IMR-90 (cell line): ENCODE measurements around the gene SLC35D2. TPM values are rescaled to one million over a fixed set of nuclear protein-coding genes. Genes with fewer than 3 reads are reported as not detected.

Source experiments
- ATAC-seq: fragments of 200-7000 bp; cut with Tn5 transposase; 2 replicates; pipeline ENCODE4 v1.9.1; 2020; ENCODE audit warnings: low read depth, mild to moderate bottlenecking, moderate library complexity
- BruUV-seq: library from RNA; stranded (reverse); fragments of 400-500 nt; replicated peaks from 2 replicates; lab custom pipeline; 2021; lab: Mats Ljungman, UMichigan
- CTCF ChIA-PET: fragments of 300-600 bp; formaldehyde crosslinking; extraction: SDS; loops from one replicate; lab custom pipeline; 2021; ENCODE audit warnings: antibody characterized with exemption; lab: Yijun Ruan, JAX
- POLR2A ChIA-PET: fragments of 300-600 bp; sonication (Branson Sonifier 250); formaldehyde crosslinking; loops from one replicate; lab custom pipeline; 2022; ENCODE audit warnings: antibody characterized with exemption; ENCODE audit not compliant: unreplicated experiment; lab: Charles Lee
- DNase-seq: peaks from one replicate; pipeline ENCODE4 v3.0.0; 2013
- H2AFZ ChIP-seq: replicated peaks from 2 replicates; pipeline ENCODE3; 2013; ENCODE audit warnings: low read length, mild to moderate bottlenecking; ENCODE audit not compliant: poor library complexity
- H2AK5ac ChIP-seq: 2 replicates; pipeline ENCODE4 v1.6.1; 2013; ENCODE audit warnings: low read depth, low read length, inconsistent platforms
- H2AK9ac ChIP-seq: replicated peaks from 2 replicates; pipeline ENCODE3; 2013; ENCODE audit warnings: mild to moderate bottlenecking, low read depth, low read length, moderate library complexity; ENCODE audit not compliant: poor library complexity
- H2BK120ac ChIP-seq: 2 replicates; pipeline ENCODE4 v1.6.1; 2013; ENCODE audit warnings: low read depth, low read length, inconsistent platforms
- H2BK15ac ChIP-seq: 3 replicates; pipeline ENCODE4 v1.6.1; 2013; ENCODE audit warnings: low read depth, low read length, inconsistent platforms
- H2BK20ac ChIP-seq: 2 replicates; pipeline ENCODE4 v1.6.1; 2013; ENCODE audit warnings: low read depth, mild to moderate bottlenecking, inconsistent platforms, low read length, moderate library complexity
- H2BK5ac ChIP-seq: 2 replicates; pipeline ENCODE4 v1.6.1; 2013; ENCODE audit warnings: mild to moderate bottlenecking, low read depth, low read length, inconsistent platforms; ENCODE audit not compliant: poor library complexity, severe bottlenecking
- H3K14ac ChIP-seq: replicated peaks from 2 replicates; pipeline ENCODE4 v1.6.1; 2013; ENCODE audit warnings: low read depth, low read length, inconsistent platforms
- H3K18ac ChIP-seq: 2 replicates; pipeline ENCODE4 v1.6.1; 2013; ENCODE audit warnings: low read depth, low read length, control low read depth
- H3K23ac ChIP-seq: 2 replicates; pipeline ENCODE4 v1.6.1; 2013; ENCODE audit warnings: low read depth, low read length, inconsistent platforms
- H3K27ac ChIP-seq: 2 replicates; pipeline ENCODE4 v1.5.1; 2013; ENCODE audit warnings: mild to moderate bottlenecking, control low read depth, low read length; ENCODE audit not compliant: insufficient read depth
- H3K27me3 ChIP-seq: 2 replicates; pipeline ENCODE4 v1.6.1; 2013; ENCODE audit warnings: low read length; ENCODE audit not compliant: control insufficient read depth, insufficient read depth
- H3K36me3 ChIP-seq: 2 replicates; pipeline ENCODE4 v1.6.1; 2013; ENCODE audit warnings: low read length, mixed read lengths; ENCODE audit not compliant: control insufficient read depth, insufficient read depth
- H3K4ac ChIP-seq: 2 replicates; pipeline ENCODE4 v1.6.1; 2013; ENCODE audit warnings: low read depth, low read length, inconsistent platforms
- H3K4me1 ChIP-seq: 2 replicates; pipeline ENCODE4 v1.6.1; 2013; ENCODE audit warnings: low read length, mixed read lengths; ENCODE audit not compliant: control insufficient read depth, insufficient read depth
- H3K4me2 ChIP-seq: 2 replicates; pipeline ENCODE4 v1.6.1; 2013; ENCODE audit warnings: low read depth, mild to moderate bottlenecking, control low read depth, low read length, moderate library complexity
- H3K4me3 ChIP-seq: 2 replicates; pipeline ENCODE4 v1.5.1; 2013; ENCODE audit warnings: low read depth, mild to moderate bottlenecking, control low read depth, low read length, moderate library complexity; ENCODE audit not compliant: insufficient read depth
- H3K56ac ChIP-seq: 2 replicates; pipeline ENCODE4 v1.6.1; 2013; ENCODE audit warnings: low read length, inconsistent platforms; ENCODE audit not compliant: insufficient read depth; ENCODE audit errors: extremely low read depth
- H3K79me1 ChIP-seq, 2 experiments: 2 replicates each; pipeline ENCODE4 v1.6.1; 2013; ENCODE audit warnings: low read length in 2 of 2, inconsistent platforms in 1 of 2, low read depth in 1 of 2
- H3K9ac ChIP-seq: 2 replicates; pipeline ENCODE4 v1.6.1; 2013; ENCODE audit warnings: low read depth, low read length, control low read depth
- H3K9me1 ChIP-seq: 2 replicates; pipeline ENCODE4 v1.6.1; 2013; ENCODE audit warnings: low read length, inconsistent platforms; ENCODE audit not compliant: insufficient read depth
- H3K9me3 ChIP-seq: 2 replicates; pipeline ENCODE4 v1.6.1; 2013; ENCODE audit warnings: low read length; ENCODE audit not compliant: control insufficient read depth, insufficient read depth
- H4K20me1 ChIP-seq: 2 replicates; pipeline ENCODE4 v1.6.1; 2013; ENCODE audit warnings: low read length, inconsistent platforms; ENCODE audit not compliant: insufficient read depth
- H4K5ac ChIP-seq: 2 replicates; pipeline ENCODE4 v1.6.1; 2013; ENCODE audit warnings: mild to moderate bottlenecking, low read depth, low read length, control low read depth
- H4K8ac ChIP-seq, 2 experiments: 2 replicates each; pipeline ENCODE4 v1.6.1; 2013; ENCODE audit warnings: low read depth in 2 of 2, low read length in 2 of 2, control low read depth in 1 of 2, inconsistent platforms in 1 of 2
- H4K91ac ChIP-seq: 2 replicates; pipeline ENCODE4 v1.6.1; 2013; ENCODE audit warnings: low read depth, low read length, inconsistent platforms; ENCODE audit not compliant: insufficient read depth
- CEBPB ChIP-seq: IDR thresholded peaks from 2 replicates; pipeline ENCODE4 v1.6.1; 2012; ENCODE audit warnings: low read depth, low read length, improper control_type of control experiment
- CHD1 ChIP-seq: IDR thresholded peaks from 2 replicates; pipeline ENCODE4 v1.6.1; 2012; ENCODE audit warnings: low read depth, low read length, improper control_type of control experiment
- CTCF ChIP-seq: conservative IDR thresholded peaks from 2 replicates; pipeline ENCODE4 v1.5.1; 2012; ENCODE audit warnings: mild to moderate bottlenecking, low read depth, low read length, improper control_type of control experiment
- FOS ChIP-seq: fragments of 150-350 bp; IDR thresholded peaks from 2 replicates; pipeline ENCODE4 v1.6.1; 2016; ENCODE audit warnings: low read depth, low read length
- MAZ ChIP-seq: IDR thresholded peaks from 2 replicates; pipeline ENCODE4 v1.6.1; 2012; ENCODE audit warnings: low read depth, mild to moderate bottlenecking, low read length, improper control_type of control experiment, moderate library complexity, borderline replicate concordance
- POLR2A ChIP-seq: IDR thresholded peaks from 2 replicates; pipeline ENCODE4 v1.6.1; 2012; ENCODE audit warnings: mild to moderate bottlenecking, low read depth, low read length
- RCOR1 ChIP-seq: IDR thresholded peaks from 2 replicates; pipeline ENCODE4 v1.6.1; 2012; ENCODE audit warnings: mild to moderate bottlenecking, low read length, improper control_type of control experiment; ENCODE audit not compliant: insufficient replicate concordance
- USF2 ChIP-seq: fragments of 150-350 bp; IDR thresholded peaks from 2 replicates; pipeline ENCODE4 v1.6.1; 2017; ENCODE audit warnings: mild to moderate bottlenecking, antibody characterized with exemption, low read length, low read depth
- WGBS, 2 experiments: methylation state at CpG; one replicate each; pipeline versions ENCODE4 v1.1.5 to v1.1.7; 2013; ENCODE audit warnings: missing lambda C conversion rate in 2 of 2; ENCODE audit not compliant: insufficient read length in 1 of 2; ENCODE audit errors: extremely low coverage in 2 of 2; 5-methylcytosine and 5-hydroxymethylcytosine counted together
- dilution Hi-C: fragments of 300-500 bp; cut with HindIII; formaldehyde crosslinking; loops from one replicate; pipeline ENCODE4 v1.14.3; 2018; ENCODE audit warnings: low sequenced_read_pairs; ENCODE audit not compliant: unreplicated experiment
- in situ Hi-C: fragments of 300-500 bp; cut with MboI; formaldehyde crosslinking; loops from 3 replicates; pipeline ENCODE4 v1.14.3; 2019; ENCODE audit warnings: low sequenced_read_pairs, inconsistent platforms, mixed read lengths
- intact Hi-C: fragments of 100-400 bp; cut with micrococcal nuclease; formaldehyde crosslinking; loops from 2 replicates; pipeline ENCODE4 v1.10.0; 2022
- polyA plus RNA-seq, 3 experiments: library from polyadenylated mRNA; depleted of rRNA; stranded (reverse); fragments of >200 nt; gene quantifications; 2 replicates each; pipeline ENCODE4 v1.2.3, GENCODE V29; 2012; ENCODE audit warnings: low replicate concordance in 1 of 3
- total RNA-seq: library from RNA; depleted of rRNA; stranded (reverse); fragments of >200 nt; gene quantifications from 2 replicates; pipeline ENCODE4 v1.2.3, GENCODE V29; 2012
- TF ChIP-seq, protein P1 (sequence below): fragments of 150-350 bp; IDR thresholded peaks from 2 replicates; pipeline ENCODE4 v1.6.1; 2016; ENCODE audit warnings: low read depth, mild to moderate bottlenecking, low read length, moderate library complexity, borderline replicate concordance

The SLC35D2 gene
- total and polyA plus RNA-seq, 2 of the 4 experiments (the other 2 are of a cell fraction), result 9.7 to 11.8 TPM

GRCh38 chr9:96418920-96419690 lies 35.6 kb upstream of the SLC35D2 start:
- peak overlapping the region; percentile 94 for H3K4ac ChIP-seq
- H3K9me3 ChIP-seq, result no peaks in the 10 kb centered on the region
- intact Hi-C loops, result loop anchor here (1.0 to 5.0 kb wide), 7 partner anchors 32 to 236 kb away; partner anchors contain the start of genes CDC14B, HABP4, PRXL2C and SLC35D2
- H3K4me1 ChIP-seq, result peaks cover 7% of the 10 kb centered on the region
- in situ Hi-C loops, result loop anchor here (10.0 kb wide), 1 partner anchor 236 kb away; the partner anchor contains the start of gene PRXL2C
- H2AK9ac ChIP-seq, result peak overlapping the region; percentile 89
- peak overlapping the region; percentile 73 for H3K9ac ChIP-seq
- H3K18ac ChIP-seq, result peak overlapping the region; percentile 22
- DNase-seq, result peak; percentile 13
- H2BK20ac ChIP-seq, result peak overlapping the region; percentile 55
- H2AFZ ChIP-seq, result peak overlapping the region; percentile 96
- peaks cover 4 to 9% of the 10 kb centered on the region in 2 experiments; a peak in 3 of 4 replicates for H3K79me1 ChIP-seq
- ChIA-PET CTCF (no interaction called here), POLR2A (interaction anchor here (0.7 kb wide), 1 partner anchor 236 kb away, joined by 5 read pairs; the partner anchor contains the start of gene PRXL2C)
- peak overlapping the region; percentile 85 for H3K4me3 ChIP-seq
- peak overlapping the region; percentile 89 for H2BK120ac ChIP-seq
- H3K4me2 ChIP-seq, result peak overlapping the region; percentile 95
- H3K27me3 ChIP-seq, result no peaks in the 10 kb centered on the region
- peak overlapping the region; percentile 84 for H4K91ac ChIP-seq
- TF ChIP-seq USF2 (no peak), POLR2A (peak; percentile 57; the same call in 1 of the 2 replicates), MAZ (peak; percentile 12; the same call in 1 of the 2 replicates), RCOR1 (peak; percentile 8), CEBPB (no peak), CTCF (no peak), FOS (no peak), CHD1 (no peak)
- TF ChIP-seq, protein P1, sequence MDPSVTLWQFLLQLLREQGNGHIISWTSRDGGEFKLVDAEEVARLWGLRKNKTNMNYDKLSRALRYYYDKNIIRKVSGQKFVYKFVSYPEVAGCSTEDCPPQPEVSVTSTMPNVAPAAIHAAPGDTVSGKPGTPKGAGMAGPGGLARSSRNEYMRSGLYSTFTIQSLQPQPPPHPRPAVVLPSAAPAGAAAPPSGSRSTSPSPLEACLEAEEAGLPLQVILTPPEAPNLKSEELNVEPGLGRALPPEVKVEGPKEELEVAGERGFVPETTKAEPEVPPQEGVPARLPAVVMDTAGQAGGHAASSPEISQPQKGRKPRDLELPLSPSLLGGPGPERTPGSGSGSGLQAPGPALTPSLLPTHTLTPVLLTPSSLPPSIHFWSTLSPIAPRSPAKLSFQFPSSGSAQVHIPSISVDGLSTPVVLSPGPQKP, result no peak
- peak overlapping the region; percentile 94 for H3K14ac ChIP-seq
- H3K9me1 ChIP-seq, result peaks cover 3% of the 10 kb centered on the region; the same call in 1 of the 2 replicates
- H4K8ac ChIP-seq, result peak overlapping the region; percentile 22 to 81; a peak in 2 of 4 replicates
- no peaks in the 10 kb centered on the region for H3K36me3 ChIP-seq
- H4K5ac ChIP-seq, result peak overlapping the region; percentile 41; the same call in 1 of the 2 replicates
- peak overlapping the region; percentile 77; the same call in 1 of the 3 replicates for H2BK15ac ChIP-seq
- ATAC-seq, result peak; percentile 25
- peak overlapping the region; percentile 85 for H2BK5ac ChIP-seq
- dilution Hi-C loops, result no loop called here
- H3K23ac ChIP-seq, result peak overlapping the region; percentile 92; the same call in 1 of the 2 replicates
- H3K56ac ChIP-seq, result peak overlapping the region; percentile 84
- H2AK5ac ChIP-seq, result peak overlapping the region; percentile 93
- peak overlapping the region; percentile 83 for H3K27ac ChIP-seq
- WGBS, 2 experiments, result 0% methylated on average over 16 of the region's 58 CpGs; no CpG with 5 or more reads in 1 of the 2 experiments
- no peaks in the 10 kb centered on the region for H4K20me1 ChIP-seq
- BruUV-seq, result no TSS peak
